HepG2 (cell line): ENCODE data around the gene CDH13.

Experiments used
- RFX5 ChIP-seq: IDR thresholded peaks from 2 replicates; pipeline ENCODE4 v1.6.1; 2011; ENCODE audit warnings: low read depth, low read length, improper control_type of control experiment
- ZFP82 ChIP-seq: sonication (generic); formaldehyde crosslinking; IDR thresholded peaks from 2 replicates; pipeline ENCODE4 v1.5.1; 2020; ENCODE audit warnings: mild to moderate bottlenecking, missing genetic modification reagents, borderline replicate concordance
- ZNF496 ChIP-seq: sonication (generic); formaldehyde crosslinking; IDR thresholded peaks from 2 replicates; pipeline ENCODE4 v1.8.1; 2023; ENCODE audit warnings: mild to moderate bottlenecking, moderate library complexity, missing genetic modification reagents; ENCODE audit not compliant: insufficient replicate concordance
- ZNF839 ChIP-seq: sonication (generic); formaldehyde crosslinking; IDR thresholded peaks from 2 replicates; pipeline ENCODE4 v1.4.0; 2020; ENCODE audit warnings: missing genetic modification reagents, mild to moderate bottlenecking, borderline replicate concordance

- TF ChIP-seq ZNF839 (CRISPR knock-in tag): no peak
- no peak for TF ChIP-seq RFX5
- no peak for TF ChIP-seq ZFP82 (CRISPR knock-in tag)
- no peak for TF ChIP-seq ZNF496
These were observed 1021.6 kb downstream of the CDH13 start for GRCh38 chr16:83648347-83648746.
